Pancreas (tissue), 10 donors: ENCODE data around the gene GCN1. TPM values are rescaled to one million over a fixed set of nuclear protein-coding genes. Genes with fewer than 3 reads are reported as not detected.

Experiments used
- ATAC-seq, 4 donors: fragments of 200-7000 bp; cut with Tn5 transposase; one replicate each; pipeline versions ENCODE4 v1.8.0 to v1.9.1; 2020; ENCODE audit warnings: mild to moderate bottlenecking in 4 of 4, moderate library complexity in 4 of 4
- DNase-seq, 6 donors: peaks; one replicate each; pipeline ENCODE4 v3.0.0-alpha.2; 2020
- FAIRE-seq: peaks from 2 replicates; lab custom pipeline; 2012; peaks lifted over from hg19 to GRCh38; lab: Jason Lieb, UNC
- H3K27ac ChIP-seq, 4 donors: fragments of 200-600 bp; sonication (generic); 1 replicate in 3 of 4; 2 replicates in 1 of 4; pipeline versions ENCODE4 v1.5.0 to v1.8.0; 2020
- H3K27me3 ChIP-seq, 4 donors: fragments of 200-600 bp; one replicate each; pipeline ENCODE4 v1.8.0; 2021
- H3K36me3 ChIP-seq, 3 donors: fragments of 200-600 bp; sonication (generic) in 1 of 3; one replicate each; pipeline versions ENCODE4 v1.5.0 to v1.8.0; 2020 to 2021
- H3K4me1 ChIP-seq, 3 donors: fragments of 200-600 bp; one replicate each; pipeline ENCODE4 v1.8.0; 2021
- H3K4me3 ChIP-seq, 4 donors: fragments of 200-600 bp; sonication (generic) in 2 of 4; one replicate each; pipeline versions ENCODE4 v1.5.0 to v1.8.0; 2020 to 2021
- H3K9me3 ChIP-seq, 4 donors: fragments of 200-600 bp; one replicate each; pipeline ENCODE4 v1.8.0; 2021
- CTCF ChIP-seq, 4 donors: fragments of 200-600 bp; sonication (generic) in 3 of 4; IDR thresholded peaks; one replicate each; pipeline versions ENCODE4 v1.5.0 to v1.8.0; 2021; ENCODE audit warnings: antibody characterized with exemption in 4 of 4
- WGBS, 2 donors: extraction: QIAGEN DNeasy Blood & Tissue Kit; methylation state at CpG; one replicate each; pipeline ENCODE4 v1.1.7; 2013; 5-methylcytosine and 5-hydroxymethylcytosine counted together
- intact Hi-C, 3 donors: fragments of 100-400 bp; cut with DNase I; formaldehyde crosslinking; loops; one replicate each; pipeline versions ENCODE4 v1.11.1 to v1.14.2; 2022
- polyA plus RNA-seq, 2 donors: library from polyadenylated mRNA; stranded (reverse); fragments of 200-250 nt; gene quantifications; one replicate each; pipeline ENCODE4 v1.2.3, GENCODE V29; 2013
- total RNA-seq, 6 donors: library from RNA; stranded (reverse); fragmentation: NEBNext Ultra II Directional in 4 of 6; extraction: Animal tissue kit (Norgen Biotek cat#: 25700) in 4 of 6; gene quantifications; one replicate each; pipeline versions ENCODE4 v1.2.1 to v1.2.4, GENCODE V29; 2021 to 2023
- donor health status: healthy with polysubstance abuse.
- donor health status: DM: no; HTN: no; CAD: no; lungs with moderate emphysema.
- donor health status: DM: no; HTN: no; CAD: no.
- donor health status: control.
- donor health status: control.
- donor health status: Bipolar disorder and iron deficiency.
- donor health status: DM: yes; HTN: yes; CAD: no.
- donor health status: DM: no; HTN: no; CAD: no.
- donor health status: DM: no; HTN: no; CAD: no.
- donor health status: DM: yes; HTN: yes; CAD: no.

The GCN1 gene
- total and polyA plus RNA-seq, 8 donors: 18.9 to 54.1 (median 37.7) TPM

DNA sequence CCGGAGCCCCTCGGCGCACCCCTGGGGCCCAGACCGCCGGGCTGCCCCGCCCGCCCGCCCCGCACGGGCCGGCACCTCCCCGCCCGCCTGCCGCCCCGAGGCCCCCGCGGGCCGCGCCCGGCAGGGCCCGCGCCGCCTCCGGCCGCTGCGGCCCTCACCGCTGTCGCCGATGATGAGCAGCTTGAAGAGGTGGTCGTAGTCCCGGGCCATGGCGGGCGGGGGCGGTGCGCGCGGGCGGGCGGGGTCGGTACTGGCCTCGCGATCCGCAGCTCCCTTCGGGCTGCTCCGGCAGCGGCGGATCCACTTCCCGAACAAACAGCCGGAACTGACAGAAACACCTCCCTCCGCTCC lies 78.1 kb downstream of the GCN1 start, which contains the start of gene RAB35:
RAB35 (minus strand) TSS at position 313 of the 351 bp plus-strand sequence; CDS start at position 210, 103 bp downstream.
- no peaks in the 10 kb centered on the region for H3K9me3 ChIP-seq
- intact Hi-C loops: no loop called here
- no peak for FAIRE-seq
- no peak for TF ChIP-seq CTCF (IDR thresholded peaks at IDR 0.05)
- H3K27ac ChIP-seq: peak within 1 kb of the TSS; percentile 83 to 90 (median 88)
- H3K4me3 ChIP-seq: peak within 1 kb of the TSS; percentile 46 to 92 (median 84)
- no peaks in the 10 kb centered on the region for H3K27me3 ChIP-seq
- H3K4me1 ChIP-seq: peaks cover 0 to 23% (median 15%) of the 10 kb centered on the region in 3 donors
- 0% methylated on average over 3 to 50 of the region's 50 CpGs for WGBS, 2 donors
- no peaks in the 10 kb centered on the region for H3K36me3 ChIP-seq
- ATAC-seq: no peak
- no peak for DNase-seq

DNA sequence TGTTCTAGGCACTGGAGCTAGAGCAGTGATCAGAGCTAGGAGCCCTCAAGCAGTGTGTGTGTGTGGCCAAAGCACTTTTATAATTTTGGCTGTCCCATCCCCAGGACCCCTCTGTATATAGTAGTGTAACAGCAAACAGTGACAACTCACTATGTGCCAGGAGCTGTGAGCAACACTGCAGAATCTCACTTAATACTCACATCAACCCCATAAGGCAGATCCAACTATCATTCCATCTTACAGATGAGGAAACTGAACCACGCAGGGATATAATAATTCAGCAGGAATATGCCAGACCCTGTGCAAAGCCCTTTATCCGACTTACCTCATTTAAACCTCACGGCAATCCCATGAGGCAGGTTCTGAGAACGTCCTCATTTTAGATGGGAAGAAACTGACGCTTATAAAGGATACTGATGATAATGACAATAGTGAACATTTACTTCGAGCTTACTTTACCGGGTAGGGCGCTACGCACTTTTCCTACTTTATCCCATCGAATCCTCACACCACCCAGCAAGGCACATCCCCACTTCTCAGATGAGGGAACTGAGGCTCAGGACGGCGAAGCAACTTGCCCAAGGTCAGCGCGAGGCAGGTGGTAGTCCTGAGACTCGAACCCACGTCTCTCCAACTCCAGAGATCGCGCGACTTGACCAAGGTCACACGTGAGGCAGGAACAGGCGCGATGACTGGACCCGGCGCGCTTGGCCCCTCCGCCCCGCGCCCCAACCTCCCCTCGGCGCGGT lies 78.6 kb downstream of the GCN1 start:
- no peak for ATAC-seq
- intact Hi-C loops: no loop called here

GRCh38 chr12:120115066-120115465 lies 79.4 kb downstream of the GCN1 start:
- H3K27ac ChIP-seq: no peak overlapping the region
- peaks cover 0 to 23% (median 15%) of the 10 kb centered on the region in 3 donors for H3K4me1 ChIP-seq
- H3K9me3 ChIP-seq: no peaks in the 10 kb centered on the region
- H3K36me3 ChIP-seq: no peaks in the 10 kb centered on the region
- peak overlapping the region in 2 of 4 donors; percentile 78 to 92 for H3K4me3 ChIP-seq
- FAIRE-seq (no peak), ATAC-seq (no peak), DNase-seq (no peak)
- intact Hi-C loops: no loop called here
- no peaks in the 10 kb centered on the region for H3K27me3 ChIP-seq
- no peak for TF ChIP-seq CTCF (IDR thresholded peaks at IDR 0.05)
- WGBS, 2 donors: 84 to 87% methylated on average over 3 of the region's 3 CpGs

More for the DNA sequence above, 78.6 kb downstream of the GCN1 start:
- Histone ChIP-seq H3K27ac (peak overlapping the region in 3 of 4 donors; percentile 83 to 90 (median 89)), H3K27me3 (no peaks in the 10 kb centered on the region), H3K36me3 (no peaks in the 10 kb centered on the region), H3K4me1 (peaks cover 0 to 23% (median 15%) of the 10 kb centered on the region in 3 donors), H3K4me3 (peak overlapping the region; percentile 46 to 92 (median 84)), H3K9me3 (no peaks in the 10 kb centered on the region)
- no peak for TF ChIP-seq CTCF (IDR thresholded peaks at IDR 0.05)
- DNase-seq: peak in 4 of 6 donors; percentile 27 to 52 (median 42)
- FAIRE-seq: no peak
- WGBS, 2 donors: 18 to 20% methylated on average over 31 of the region's 31 CpGs

GRCh38 chr12:120110550-120111501 lies 83.7 kb downstream of the GCN1 start:
- Histone ChIP-seq H3K4me1 (peaks cover 0 to 11% (median 0%) of the 10 kb centered on the region in 3 donors), H3K27me3 (no peaks in the 10 kb centered on the region), H3K4me3 (no peak overlapping the region), H3K36me3 (no peaks in the 10 kb centered on the region), H3K9me3 (no peaks in the 10 kb centered on the region), H3K27ac (no peak overlapping the region)
- FAIRE-seq (no peak), DNase-seq (peak in 1 of 6 donors; percentile 59), ATAC-seq (peak in 3 of 4 donors; percentile 55 to 83 (median 80))
- 78 to 83% methylated on average over 26 of the region's 26 CpGs for WGBS, 2 donors
- no peak for TF ChIP-seq CTCF (IDR thresholded peaks at IDR 0.05)
- intact Hi-C loops: no loop called here
